ENCODE measurements around the gene CFAP46.
"Not testable (repeated sequence)": the region's sequence is repeated elsewhere in the genome, so short reads cannot be mapped to it uniquely, and the experiment has no call there.

The CFAP46 gene

GRCh38 chr10:132944510-132944909, 2.1 kb upstream of the CFAP46 start:
- DNase-seq (ENCODE audit: low spot score): no peak

- DNase-seq (ENCODE audit: low spot score): no peak
Measured at GRCh38 chr10:132943791-132944404, 1.5 kb upstream of the CFAP46 start.

- DNase-seq (ENCODE audit: low spot score): no peak
Measured at GRCh38 chr10:132943058-132943790, 854 bp upstream of the CFAP46 start.

GRCh38 chr10:132941640-132942051, 724 bp downstream of the CFAP46 start:
- no peak for DNase-seq (ENCODE audit: low spot score)

- no peak for DNase-seq (ENCODE audit: low spot score)
Measured at GRCh38 chr10:132940791-132941465, 1.4 kb downstream of the CFAP46 start.

GRCh38 chr10:132939957-132940790, 2.2 kb downstream of the CFAP46 start:
- peak; percentile 51 for DNase-seq (ENCODE audit: low spot score)

GRCh38 chr10:132939378-132939955, 2.9 kb downstream of the CFAP46 start:
- DNase-seq (ENCODE audit: low spot score): no peak

- DNase-seq (ENCODE audit: low spot score): no peak
Measured at GRCh38 chr10:132938472-132939339, 3.7 kb downstream of the CFAP46 start.

GRCh38 chr10:132937861-132938260, 4.5 kb downstream of the CFAP46 start:
- DNase-seq (ENCODE audit: low spot score): no peak

GRCh38 chr10:132934953-132935352, 7.4 kb downstream of the CFAP46 start:
- DNase-seq (ENCODE audit: low spot score): no peak

GRCh38 chr10:132933308-132934042, 8.9 kb downstream of the CFAP46 start:
- DNase-seq (ENCODE audit: low spot score): no peak

GRCh38 chr10:132932461-132933307, 9.7 kb downstream of the CFAP46 start:
- DNase-seq (ENCODE audit: low spot score): no peak

- DNase-seq (ENCODE audit: low spot score): not testable (repeated sequence)
Measured at GRCh38 chr10:132931258-132932250, 10.8 kb downstream of the CFAP46 start.

- not testable (repeated sequence) for DNase-seq (ENCODE audit: low spot score)
Measured at GRCh38 chr10:132930701-132931100, 11.7 kb downstream of the CFAP46 start.

GRCh38 chr10:132929953-132930548, 12.3 kb downstream of the CFAP46 start:
- no peak for DNase-seq (ENCODE audit: low spot score)

- DNase-seq (ENCODE audit: low spot score): no peak
Measured at GRCh38 chr10:132929480-132929879, 12.9 kb downstream of the CFAP46 start.

- DNase-seq (ENCODE audit: low spot score): no peak
Measured at GRCh38 chr10:132928261-132928660, 14.1 kb downstream of the CFAP46 start.

GRCh38 chr10:132927824-132928223, 14.5 kb downstream of the CFAP46 start:
- DNase-seq (ENCODE audit: low spot score): no peak
